GM19023 (cell line): ENCODE results near the gene AFG3L2.
A peak's percentile ranks its signal among the peaks of the same experiment; 100 is the strongest.
"Not testable (repeated sequence)": the region's sequence is repeated elsewhere in the genome, so short reads cannot be mapped to it uniquely, and the experiment has no call there.

ENCODE experiments used
- ATAC-seq: cut with Tn5 transposase; IDR thresholded peaks from one replicate; pipeline ENCODE4 v1.9.1; 2021; ENCODE audit warnings: mild to moderate bottlenecking, moderate library complexity; ENCODE audit not compliant: unreplicated experiment

Gene AFG3L2

DNA sequence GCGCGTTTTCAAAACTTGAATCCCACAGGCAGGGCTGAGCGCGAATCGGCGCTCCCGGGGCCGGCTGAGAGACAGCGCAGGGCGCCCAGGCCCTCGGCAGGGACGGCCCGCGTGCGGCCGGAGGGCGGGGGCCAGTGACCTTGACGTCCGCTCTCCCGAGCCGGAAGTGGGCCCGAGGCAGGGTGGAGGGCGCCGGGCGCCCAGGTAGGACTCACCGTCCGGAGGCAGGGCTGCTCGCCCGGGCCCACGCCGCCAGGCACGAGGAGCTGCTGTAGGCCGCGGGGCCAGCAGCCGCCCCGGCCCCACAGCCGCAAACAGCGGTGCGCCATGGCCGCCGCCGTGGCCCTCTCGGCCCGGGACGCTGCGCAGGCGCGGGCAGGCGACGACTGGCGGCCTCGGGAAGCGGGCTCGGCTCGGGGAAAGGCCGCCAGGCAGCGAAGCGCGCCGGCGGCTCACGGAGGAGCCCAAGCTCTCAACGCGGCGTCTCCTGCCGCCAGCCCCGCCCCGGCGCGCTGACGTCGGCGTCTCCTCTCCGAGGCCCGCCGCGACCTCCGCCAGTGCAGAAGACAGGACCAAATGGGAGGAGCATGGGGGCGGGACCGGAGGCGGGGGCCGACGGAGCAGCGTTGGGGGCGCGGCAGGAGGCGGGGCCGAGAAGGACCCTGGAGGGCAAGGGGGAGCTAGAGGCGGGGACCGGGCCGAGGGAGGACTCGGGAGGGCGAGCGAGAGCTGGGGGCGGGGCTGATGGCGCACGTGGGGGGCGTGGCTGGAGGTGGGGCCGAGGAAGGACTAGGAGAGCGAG is at the start of gene AFG3L2:
TSS of gene AFG3L2 (minus strand) at position 474 of the 802 bp plus-strand sequence. CDS start at position 329, 145 bp downstream.
- peak; percentile 84 for ATAC-seq

DNA sequence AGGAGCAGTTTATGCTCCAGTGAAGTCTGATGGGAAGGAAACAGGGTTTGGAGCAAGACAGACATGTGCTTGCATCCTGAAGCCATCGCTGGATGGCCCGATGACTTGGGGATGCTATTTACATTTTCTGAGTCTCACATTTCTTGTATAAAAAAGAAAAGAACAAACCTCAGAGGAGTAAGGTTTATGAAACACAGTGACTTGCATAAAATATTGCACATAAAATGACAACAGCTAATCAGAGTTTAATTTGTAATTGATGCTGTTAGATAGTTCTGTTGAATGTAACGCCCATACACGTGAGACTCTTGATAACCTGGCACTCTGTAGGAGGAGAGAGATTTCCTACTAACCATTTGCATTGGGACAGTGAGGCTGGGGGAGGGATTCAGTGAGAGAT is 47.2 kb upstream of the AFG3L2 start:
- ATAC-seq, result no peak

DNA sequence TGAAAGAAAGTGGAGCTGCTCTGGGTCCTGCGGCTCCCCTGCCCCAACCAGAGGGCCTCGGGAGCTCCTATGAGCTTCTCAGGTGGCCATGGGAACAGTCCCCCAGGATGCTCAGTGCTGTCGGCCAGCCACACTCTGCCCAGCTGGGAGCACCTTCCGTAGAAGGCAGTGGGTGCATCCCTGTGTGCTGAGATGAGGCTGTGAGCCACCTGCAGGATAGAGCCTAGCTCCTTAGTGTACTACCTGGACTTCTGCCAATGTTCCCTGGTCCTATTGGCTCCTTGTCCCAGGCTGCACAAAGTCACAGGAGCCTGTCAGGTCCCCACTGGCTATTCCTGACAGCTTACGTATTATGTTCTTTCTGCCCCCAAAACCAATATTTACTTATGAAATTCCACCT is 46.8 kb upstream of the AFG3L2 start:
- ATAC-seq, result no peak

DNA sequence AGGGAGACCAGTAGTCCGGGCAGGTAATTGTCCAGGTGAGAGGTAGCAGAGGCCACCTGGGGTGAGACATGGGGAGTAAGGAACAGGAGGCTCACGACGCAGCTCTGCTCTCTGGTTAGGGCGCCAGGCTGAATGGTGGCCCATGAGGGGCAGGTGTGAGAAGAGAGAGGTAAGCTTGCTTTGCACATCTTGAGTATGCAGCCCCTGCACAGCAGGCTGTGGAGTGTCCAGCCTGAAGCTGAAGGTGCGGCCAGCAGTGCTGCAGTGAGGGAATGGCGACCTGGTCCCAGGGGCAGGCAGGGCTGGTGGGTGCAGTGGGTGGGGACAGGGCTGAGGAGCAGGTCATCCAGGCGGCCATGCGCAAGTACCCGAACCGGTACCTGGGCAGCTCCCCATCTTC is 46.4 kb upstream of the AFG3L2 start:
- ATAC-seq, result no peak

DNA sequence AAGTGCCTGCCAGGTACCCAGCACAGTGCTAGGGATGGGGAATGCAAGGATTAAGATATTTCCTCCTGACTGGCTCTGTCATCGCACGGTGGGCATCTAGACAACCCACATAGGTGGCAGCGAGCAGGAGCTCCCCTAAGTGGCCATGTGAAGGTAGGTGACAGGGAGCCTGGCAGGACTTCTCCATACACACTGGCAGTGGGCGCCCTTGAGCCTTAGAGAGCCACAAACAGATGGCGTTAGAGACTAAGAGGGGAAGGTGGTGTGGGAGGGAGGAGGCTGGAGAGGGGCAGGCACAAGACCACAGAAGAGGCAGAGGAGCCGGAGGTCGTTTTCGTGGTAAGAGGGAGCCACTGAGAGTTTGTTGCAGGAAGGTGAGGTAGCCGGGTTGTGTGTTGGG is 45.9 kb upstream of the AFG3L2 start:
- ATAC-seq, result no peak

DNA sequence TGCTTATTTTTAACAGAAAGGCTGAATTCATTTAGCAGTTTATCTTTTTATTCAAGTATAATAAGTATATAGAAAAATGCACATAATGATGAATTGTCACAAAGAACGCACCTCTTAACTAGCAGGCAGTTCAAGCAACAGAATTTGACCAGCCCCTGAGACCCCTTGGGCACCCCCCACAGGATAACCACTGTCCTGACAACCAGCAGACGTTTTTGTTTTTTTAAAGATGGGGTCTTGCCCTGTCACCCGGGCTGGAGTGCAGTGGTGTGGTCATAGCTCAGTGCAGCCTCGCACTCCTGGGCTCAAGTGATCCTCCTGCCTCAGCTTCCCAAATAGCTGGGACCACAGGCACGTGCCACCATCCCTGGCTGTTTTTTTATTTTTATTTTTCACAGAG is 44.7 kb upstream of the AFG3L2 start:
- ATAC-seq, result no peak

DNA sequence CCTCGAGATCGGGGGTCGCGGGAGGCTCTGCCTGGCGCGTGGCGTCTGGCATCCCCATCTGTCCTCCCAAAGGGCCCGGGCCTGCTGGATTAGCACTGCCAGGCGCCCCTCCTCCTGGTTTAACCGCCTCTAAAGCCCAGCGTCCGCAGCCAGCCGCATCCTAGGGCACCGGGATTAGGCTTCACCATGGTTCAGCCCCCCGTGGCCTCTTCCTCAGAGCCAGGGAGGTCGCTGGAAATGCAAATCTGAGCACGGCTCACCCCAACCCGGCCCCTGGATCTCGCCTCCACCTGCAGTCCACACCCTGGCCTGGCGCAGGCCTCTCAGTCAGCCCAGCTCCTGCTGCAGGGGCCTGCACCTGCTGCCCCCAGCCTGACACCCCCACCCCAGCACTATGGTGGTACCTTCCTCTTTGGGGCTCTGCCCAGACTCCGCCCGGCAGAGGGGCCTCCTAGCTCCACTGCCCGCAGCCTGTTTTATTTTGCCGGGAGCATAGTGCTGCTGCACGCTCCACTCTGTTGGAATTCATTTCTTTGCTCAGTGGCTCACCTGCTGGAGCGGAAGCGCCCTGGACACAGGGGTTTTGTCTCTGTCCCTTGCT is 43.9 kb upstream of the AFG3L2 start:
- no peak for ATAC-seq

DNA sequence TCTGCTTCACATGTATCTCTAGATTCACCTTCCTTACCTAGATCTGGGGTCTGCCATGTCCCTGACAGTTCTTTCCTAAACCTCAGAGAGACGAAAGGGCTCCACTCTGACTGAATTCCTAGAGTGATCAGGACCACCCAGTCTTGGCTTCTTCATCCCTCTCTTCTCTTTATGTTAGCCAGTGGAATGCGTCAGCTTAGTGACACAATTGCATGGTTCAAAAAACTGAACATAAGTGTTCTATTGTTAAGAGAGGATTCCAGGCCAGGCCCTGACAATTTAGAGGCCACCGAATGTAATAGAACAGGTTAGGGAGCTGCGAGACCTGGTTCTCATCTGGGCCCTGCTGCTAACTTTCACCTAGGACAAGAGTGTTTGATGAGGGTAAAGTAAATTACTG is 40.7 kb upstream of the AFG3L2 start:
- ATAC-seq, result no peak

DNA sequence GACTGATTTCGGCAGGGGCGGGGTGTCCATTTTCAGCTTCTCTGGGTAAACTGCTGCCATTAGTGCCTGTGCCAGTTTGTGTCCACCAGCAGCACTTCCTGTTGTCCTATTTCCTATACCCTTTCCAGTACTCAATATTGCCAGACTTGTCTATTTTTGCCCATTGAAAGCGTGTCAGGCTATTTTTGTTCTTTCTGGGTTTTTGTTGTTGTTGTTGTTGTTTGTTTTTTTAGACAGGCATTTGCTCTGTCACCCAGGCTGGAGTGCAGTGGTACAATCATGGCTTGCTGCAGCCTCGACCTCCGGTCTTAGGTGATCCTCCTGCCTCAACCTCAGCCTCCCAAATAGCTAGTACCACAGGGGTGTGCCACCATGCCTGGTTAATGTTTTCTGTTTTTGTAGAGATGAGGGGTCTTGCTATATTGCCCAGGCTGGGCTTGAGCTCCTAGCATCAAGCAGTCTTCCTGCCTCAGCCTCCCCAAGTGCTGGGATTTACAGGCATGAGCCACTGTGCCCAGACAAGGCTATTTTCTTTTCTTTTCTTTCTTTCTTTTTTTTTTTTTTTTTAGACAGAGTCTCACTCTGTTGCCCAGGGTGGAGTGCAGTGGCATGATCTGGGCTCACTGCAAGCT is 39.2 kb upstream of the AFG3L2 start:
- ATAC-seq, result no peak

DNA sequence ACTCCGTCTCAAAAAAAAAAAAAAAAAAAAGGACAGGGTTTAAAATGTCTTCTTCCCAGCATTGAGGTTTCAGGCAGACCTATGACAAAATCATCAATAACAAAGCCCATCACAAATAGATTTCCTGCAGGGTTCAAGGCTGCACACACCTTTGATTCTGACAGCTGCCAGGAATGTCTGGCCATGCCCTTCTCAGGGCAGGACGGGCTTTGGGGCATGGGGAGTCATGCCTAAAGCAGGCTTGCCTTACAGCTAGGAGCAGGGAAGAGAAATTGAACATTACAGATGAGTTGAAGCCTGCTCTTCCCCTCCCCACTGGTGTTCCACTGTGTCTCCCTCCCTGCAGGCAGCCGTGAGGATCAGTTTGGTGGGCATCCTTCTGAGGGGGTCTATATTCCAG is 34.4 kb upstream of the AFG3L2 start:
- ATAC-seq, result no peak

DNA sequence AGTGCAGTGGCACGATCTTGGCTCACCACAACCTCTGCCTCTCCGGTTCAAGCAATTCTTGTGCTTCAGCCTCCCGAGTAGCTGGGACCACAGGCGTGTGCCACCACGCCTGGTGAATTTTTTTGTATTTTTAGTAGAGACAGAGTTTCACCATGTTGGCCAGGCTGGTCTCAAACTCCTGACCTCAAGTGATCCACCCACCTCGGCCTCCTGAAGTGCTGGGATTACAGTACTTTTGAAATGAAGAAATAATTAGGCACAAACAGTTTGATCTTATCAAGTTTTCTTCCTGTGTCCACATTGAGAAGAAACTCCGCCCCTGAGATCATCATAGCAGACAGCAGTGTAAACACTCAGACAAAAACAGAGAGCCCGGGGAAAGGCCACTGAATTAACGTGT is 33.7 kb upstream of the AFG3L2 start:
- not testable (repeated sequence) for ATAC-seq

DNA sequence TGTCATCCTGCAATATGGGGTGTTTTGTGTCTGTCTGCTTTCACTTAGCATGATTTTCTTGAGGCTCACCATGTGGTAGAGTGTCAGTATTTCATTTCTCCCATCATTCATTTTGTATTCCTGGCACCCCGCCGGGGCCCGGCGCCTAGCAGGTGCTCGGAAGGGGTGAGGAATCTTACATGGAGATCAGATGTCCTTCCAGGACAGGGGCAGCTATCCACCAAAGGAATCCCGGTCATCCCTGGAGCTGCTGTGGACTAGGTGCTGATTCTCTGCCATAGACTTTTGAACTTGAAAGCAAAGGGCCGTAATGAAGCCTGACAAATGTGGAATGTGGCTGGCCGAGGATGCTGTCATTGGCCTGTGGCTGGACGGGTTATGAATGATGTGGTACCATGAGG is 33.1 kb upstream of the AFG3L2 start:
- ATAC-seq, result no peak

DNA sequence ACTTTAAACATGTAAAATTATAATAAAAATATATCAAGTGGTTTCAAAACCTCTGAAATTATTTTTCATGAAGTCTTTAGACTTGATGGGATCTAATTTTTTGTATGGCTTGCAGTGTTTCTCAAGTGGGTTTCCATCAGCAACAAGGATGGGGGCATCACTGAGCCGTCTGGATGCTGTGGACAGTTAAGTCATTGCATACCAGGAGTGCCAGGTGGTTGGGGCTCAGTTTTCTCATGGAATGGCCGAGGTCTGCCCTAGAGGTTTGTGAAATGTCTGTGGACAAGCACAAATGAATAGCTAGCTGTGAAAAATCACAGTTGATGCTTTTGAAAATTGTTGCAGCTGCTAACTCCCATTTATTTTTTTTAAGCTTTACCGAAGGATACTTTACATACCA is 32.4 kb upstream of the AFG3L2 start:
- no peak for ATAC-seq

DNA sequence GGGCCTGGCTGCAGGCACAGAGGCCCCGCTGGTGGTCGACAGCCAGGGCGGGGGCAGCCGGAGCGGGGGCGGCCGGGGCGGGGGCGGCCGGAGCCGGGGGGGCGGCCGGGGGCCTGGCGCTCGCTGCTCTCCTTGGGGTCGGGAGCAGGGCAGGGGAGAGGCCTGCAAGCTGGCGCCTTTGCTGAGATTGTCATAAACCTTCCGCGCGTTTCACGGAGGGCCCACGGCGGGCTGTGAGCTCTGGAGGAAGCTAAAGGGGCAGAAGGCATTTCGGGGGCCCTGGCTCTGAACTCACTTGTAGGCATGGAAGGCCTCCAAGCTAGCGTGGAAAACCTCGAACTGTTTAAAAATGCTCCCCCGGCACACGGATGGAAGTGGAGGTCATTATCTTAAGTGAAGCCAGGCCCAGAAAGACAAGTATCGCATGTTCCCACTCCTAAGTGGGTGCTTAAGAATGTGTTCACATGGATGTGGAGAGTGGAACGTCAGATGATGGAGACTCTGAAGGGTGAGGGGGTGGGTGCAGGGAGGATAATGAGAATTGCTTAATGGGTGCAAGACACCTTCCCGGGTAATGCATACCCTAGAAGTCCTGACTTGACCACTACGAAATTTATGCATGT is 31.3 kb upstream of the AFG3L2 start:
- ATAC-seq, result no peak

DNA sequence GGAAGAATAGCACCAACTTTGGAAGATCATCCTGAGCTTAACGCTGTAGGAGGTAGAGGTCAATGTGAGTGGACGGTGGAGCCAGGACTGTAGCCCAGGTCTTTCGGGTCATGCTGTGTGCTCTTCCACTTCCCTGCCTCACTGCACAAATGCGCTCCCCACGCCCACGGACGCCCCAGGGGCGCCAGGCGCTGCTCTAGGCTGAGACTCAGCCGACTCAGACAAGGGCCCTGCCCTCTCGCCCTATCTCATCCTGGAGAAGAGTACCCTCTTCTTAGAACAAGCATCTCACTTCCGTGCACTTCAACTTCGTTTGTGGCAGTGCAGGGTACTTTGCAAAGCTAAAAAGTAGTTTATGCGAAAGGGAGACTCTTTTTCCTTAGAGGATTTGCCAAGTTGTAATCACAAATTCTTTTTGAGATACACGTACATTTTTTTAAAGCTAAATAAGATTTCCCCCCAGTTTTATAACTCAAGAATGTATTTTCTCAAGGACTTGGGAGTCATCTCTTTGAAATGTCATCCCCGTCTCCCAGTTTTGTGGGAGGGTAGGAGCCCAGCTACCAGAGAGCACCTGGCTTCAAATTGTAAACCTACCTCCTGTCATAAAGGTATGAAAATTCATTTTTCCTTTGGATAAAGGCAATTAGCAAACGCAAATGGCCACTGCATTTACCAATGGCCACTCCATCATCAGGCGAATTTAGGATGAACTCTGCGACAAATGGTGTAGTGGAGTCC is 29.5 kb upstream of the AFG3L2 start:
- no peak for ATAC-seq

DNA sequence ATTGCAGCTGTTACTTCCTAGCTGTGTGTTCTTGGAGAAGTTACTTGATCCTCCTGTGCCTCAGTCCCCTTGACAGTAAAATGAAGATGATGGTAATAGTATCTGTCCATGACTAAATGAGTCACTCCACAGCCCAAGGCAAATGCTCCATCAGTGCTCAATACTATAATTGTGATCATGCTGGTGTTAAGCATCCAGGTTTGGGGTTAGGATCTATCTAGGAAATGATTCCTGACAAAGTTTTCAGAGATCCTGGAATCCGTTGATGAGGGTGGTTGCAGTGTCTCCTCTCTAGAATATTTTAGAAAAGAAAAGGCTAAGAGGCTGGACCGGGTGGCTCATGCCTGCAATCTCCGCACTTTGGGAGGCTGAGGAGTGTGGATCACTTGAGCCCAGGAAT is 28.0 kb upstream of the AFG3L2 start:
- no peak for ATAC-seq

DNA sequence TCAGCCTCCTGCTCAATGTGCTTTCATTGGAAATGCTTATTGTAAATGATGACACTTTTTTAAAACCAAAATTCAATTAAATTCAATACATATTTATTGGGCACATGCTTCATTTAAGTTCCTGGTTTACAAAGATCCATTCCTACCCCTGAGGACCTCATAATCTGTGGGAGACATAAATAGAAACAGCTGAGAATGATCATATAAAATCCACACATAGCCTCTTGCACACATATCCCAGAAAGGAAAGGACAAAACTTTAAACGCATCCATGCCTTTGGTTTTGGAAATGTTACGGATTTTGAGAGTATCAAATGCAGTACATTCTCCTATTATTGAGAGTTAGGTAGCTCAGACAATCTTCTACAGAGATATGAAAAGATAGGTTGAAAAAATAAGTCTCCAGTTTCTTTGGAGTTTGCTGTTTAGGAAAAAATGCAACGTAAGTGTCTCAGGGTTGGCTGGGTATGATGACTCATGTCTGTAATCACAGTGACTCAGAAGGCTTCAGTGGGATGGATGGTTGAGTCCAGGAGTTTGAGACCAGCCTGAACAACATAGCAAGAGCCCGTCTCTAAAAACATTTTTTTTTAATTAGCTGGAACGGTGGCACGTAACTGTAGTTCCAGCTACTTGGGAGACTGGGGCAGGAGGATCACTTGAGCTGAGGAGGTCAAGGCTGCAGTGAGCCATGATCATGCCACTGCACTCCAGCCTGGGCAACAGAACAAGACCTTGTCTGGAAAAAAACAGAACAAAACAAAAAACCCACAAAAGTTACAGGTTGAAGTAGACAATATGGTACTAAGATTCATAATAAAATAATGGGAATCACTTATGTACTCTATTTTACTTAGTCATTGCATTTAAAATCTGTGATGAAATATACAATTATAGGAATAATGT is 26.8 kb upstream of the AFG3L2 start:
- ATAC-seq, result no peak

DNA sequence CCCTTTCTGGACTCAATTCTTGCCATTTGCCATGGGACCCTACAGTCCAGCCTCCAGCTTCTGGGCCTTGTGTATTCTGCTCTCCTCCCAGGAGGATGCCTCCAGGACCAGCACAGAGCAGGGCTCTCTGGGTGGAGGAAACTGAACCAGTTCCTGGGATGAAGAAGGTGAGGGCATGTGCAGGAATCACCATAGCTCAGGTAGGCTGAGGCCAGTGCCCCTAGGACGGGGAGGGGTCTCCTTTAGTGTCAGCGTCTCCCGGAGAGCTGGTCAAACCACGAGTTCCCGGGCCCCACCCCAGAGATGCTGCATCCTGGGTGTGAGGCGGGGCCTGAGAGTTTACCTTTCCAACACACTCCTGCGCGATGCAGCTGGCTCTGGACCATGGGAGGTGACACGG is 24.9 kb upstream of the AFG3L2 start:
- no peak for ATAC-seq

DNA sequence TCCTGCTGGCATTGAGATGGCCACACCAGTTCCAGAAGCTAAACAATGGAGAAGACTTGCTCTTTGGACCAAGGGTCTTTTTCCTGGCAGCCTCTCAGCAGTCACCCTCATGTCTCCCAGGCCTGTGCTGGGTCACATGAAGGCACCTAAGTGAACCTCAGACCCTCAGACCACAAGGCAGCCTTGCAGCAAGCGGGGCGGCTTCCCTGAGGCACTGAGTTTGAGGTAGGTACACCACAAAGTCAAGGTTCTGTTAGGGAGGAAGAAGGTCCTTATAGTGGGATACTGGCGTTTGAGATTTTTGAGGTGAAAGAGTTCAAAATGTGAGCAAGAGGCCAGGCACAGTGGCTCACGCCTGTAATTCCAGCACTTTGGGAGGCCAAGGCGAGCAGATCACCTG is 22.2 kb upstream of the AFG3L2 start:
- ATAC-seq, result no peak

DNA sequence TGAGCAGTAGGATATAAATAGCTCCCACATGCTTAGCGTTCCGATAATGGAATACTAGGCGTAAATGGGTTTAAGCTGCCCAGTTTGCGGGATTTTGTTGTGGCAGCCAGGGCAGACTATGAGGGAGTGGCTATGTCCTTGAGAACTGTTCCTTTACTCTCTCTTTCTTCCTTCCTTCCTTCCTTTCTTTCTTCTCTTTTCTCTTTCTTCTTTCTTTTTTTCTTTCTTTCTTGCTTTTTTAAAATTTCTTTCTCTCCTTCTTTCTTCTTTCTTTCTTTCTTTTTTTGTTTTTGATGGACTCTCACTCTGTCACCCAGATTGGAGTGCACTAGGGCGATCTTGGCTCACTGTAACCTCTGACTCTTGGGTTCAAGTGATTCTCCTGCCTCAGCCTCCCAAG is 21.6 kb upstream of the AFG3L2 start:
- ATAC-seq, result no peak
